Measurements from ENCODE around the gene CTNNA2. TPM values are rescaled to one million over a fixed set of nuclear protein-coding genes. Genes with fewer than 3 reads are reported as not detected.

CTNNA2 gene
- total RNA-seq, 6 experiments from 2014 or later: 0.44 TPM; not detected in 5

GRCh38 chr2:79638954-79639353 lies 126.1 kb downstream of the CTNNA2 start:
- no peaks in the 10 kb centered on the region for H3K4me1 ChIP-seq
- H3K9me3 ChIP-seq: no peaks in the 10 kb centered on the region
- WGBS (ENCODE audit: insufficient coverage, low coverage, low lambda C conversion rate, missing lambda C conversion rate): 48% methylated on average over 2 of the region's 2 CpGs
- H3K27me3 ChIP-seq: no peaks in the 10 kb centered on the region
- DNase-seq (no peak), ATAC-seq (no peak)
- H3K4me3 ChIP-seq: no peak overlapping the region
- H3K36me3 ChIP-seq: no peaks in the 10 kb centered on the region
- no peak overlapping the region for H3K27ac ChIP-seq
- intact Hi-C loops (cut with DNase I): no loop called here
- TF ChIP-seq POLR2A (IDR thresholded peaks at IDR 0.05) (no peak), CTCF (IDR thresholded peaks at IDR 0.05) (no peak)

GRCh38 chr2:79640001-79640400 lies 127.2 kb downstream of the CTNNA2 start:
- no peak overlapping the region for H3K4me3 ChIP-seq
- DNase-seq: no peak
- no peaks in the 10 kb centered on the region for H3K27me3 ChIP-seq
- no peaks in the 10 kb centered on the region for H3K36me3 ChIP-seq
- no peak overlapping the region for H3K27ac ChIP-seq
- H3K4me1 ChIP-seq: no peaks in the 10 kb centered on the region
- no peaks in the 10 kb centered on the region for H3K9me3 ChIP-seq
- no peak for TF ChIP-seq POLR2A (IDR thresholded peaks at IDR 0.05)
- TF ChIP-seq CTCF (IDR thresholded peaks at IDR 0.05): no peak
- WGBS (ENCODE audit: insufficient coverage, low coverage, low lambda C conversion rate, missing lambda C conversion rate): 13% methylated on average over 2 of the region's 2 CpGs
- intact Hi-C loops (cut with DNase I): no loop called here
- ATAC-seq: no peak

GRCh38 chr2:79649531-79649930 lies 136.7 kb downstream of the CTNNA2 start:
- ATAC-seq: no peak
- WGBS (ENCODE audit: insufficient coverage, low coverage, low lambda C conversion rate, missing lambda C conversion rate): 88% methylated on average over 3 of the region's 3 CpGs
- no peaks in the 10 kb centered on the region for H3K9me3 ChIP-seq

GRCh38 chr2:79660557-79660956 lies 147.7 kb downstream of the CTNNA2 start:
- ATAC-seq (no peak), DNase-seq (no peak)
- no peak for TF ChIP-seq POLR2A (IDR thresholded peaks at IDR 0.05)
- no peak for TF ChIP-seq CTCF (IDR thresholded peaks at IDR 0.05)
- no peaks in the 10 kb centered on the region for H3K36me3 ChIP-seq
- no peaks in the 10 kb centered on the region for H3K27me3 ChIP-seq
- H3K9me3 ChIP-seq: no peaks in the 10 kb centered on the region
- intact Hi-C loops (cut with DNase I): no loop called here
- no peak overlapping the region for H3K4me3 ChIP-seq
- H3K4me1 ChIP-seq: no peaks in the 10 kb centered on the region
- no peak overlapping the region for H3K27ac ChIP-seq

More at GRCh38 chr2:79649531-79649930, 136.7 kb downstream of the CTNNA2 start:
- intact Hi-C loops (cut with DNase I): no loop called here
- H3K27ac ChIP-seq: no peak overlapping the region
- no peak overlapping the region for H3K4me3 ChIP-seq
- no peaks in the 10 kb centered on the region for H3K27me3 ChIP-seq
- H3K36me3 ChIP-seq: no peaks in the 10 kb centered on the region
- DNase-seq: no peak
- H3K4me1 ChIP-seq: no peaks in the 10 kb centered on the region
- TF ChIP-seq CTCF (IDR thresholded peaks at IDR 0.05): no peak
- no peak for TF ChIP-seq POLR2A (IDR thresholded peaks at IDR 0.05)

GRCh38 chr2:79665091-79665490 lies 152.2 kb downstream of the CTNNA2 start:
- 42% methylated on average over 2 of the region's 2 CpGs for WGBS (ENCODE audit: insufficient coverage, low coverage, low lambda C conversion rate, missing lambda C conversion rate)
- Histone ChIP-seq H3K4me1 (no peaks in the 10 kb centered on the region), H3K4me3 (no peak overlapping the region), H3K36me3 (no peaks in the 10 kb centered on the region), H3K27ac (no peak overlapping the region), H3K27me3 (no peaks in the 10 kb centered on the region), H3K9me3 (no peaks in the 10 kb centered on the region)
- DNase-seq (no peak), ATAC-seq (no peak)
- intact Hi-C loops (cut with DNase I): no loop called here
- TF ChIP-seq CTCF (IDR thresholded peaks at IDR 0.05): no peak
- TF ChIP-seq POLR2A (IDR thresholded peaks at IDR 0.05): no peak

Measured in right lobe of liver (tissue), 6 donors.